ENCODE measurements around the gene NHP2.
A peak's percentile ranks its signal among the peaks of the same experiment; 100 is the strongest.
"Not testable (repeated sequence)": the region's sequence is repeated elsewhere in the genome, so short reads cannot be mapped to it uniquely, and the experiment has no call there.

The NHP2 gene

GRCh38 chr5:178141550-178141949, 12.1 kb downstream of the NHP2 start:
- POLR2A ChIA-PET (ENCODE audit: low non-redundant PET): no interaction called here
- H3K27ac ChIP-seq: no peak overlapping the region
- CTCF ChIA-PET: interaction anchor here (1.0 to 9.3 kb wide), 3 partner anchors 65 to 66 kb away, joined by 5 to 175 read pairs (median 6); no protein-coding TSS in a partner anchor
- no peak for TF ChIP-seq CTCF (conservative IDR thresholded peaks at IDR 0.05; ENCODE audit: low read depth)
- DNase-seq (ENCODE audit: low spot score): no peak

- POLR2A ChIA-PET (ENCODE audit: low non-redundant PET): interaction anchor here (1.0 kb wide), 1 partner anchor 16 kb away, joined by 3 read pairs; the partner anchor contains the start of gene NHP2
Measured at GRCh38 chr5:178137991-178138390, 15.7 kb downstream of the NHP2 start.

GRCh38 chr5:178136990-178137389, 16.7 kb downstream of the NHP2 start:
- TF ChIP-seq CTCF (conservative IDR thresholded peaks at IDR 0.05; ENCODE audit: low read depth): no peak
- ChIA-PET POLR2A (ENCODE audit: low non-redundant PET) (no interaction called here), CTCF (interaction anchor here (2.0 to 4.4 kb wide), 2 partner anchors 16 to 61 kb away, joined by 5 to 28 read pairs; no protein-coding TSS in a partner anchor)
- no peak overlapping the region; the same call in 1 of the 2 replicates for H3K27ac ChIP-seq
- DNase-seq (ENCODE audit: low spot score): no peak

More at GRCh38 chr5:178137991-178138390, 15.7 kb downstream of the NHP2 start:
- no peak for TF ChIP-seq CTCF (conservative IDR thresholded peaks at IDR 0.05; ENCODE audit: low read depth)
- H3K27ac ChIP-seq: no peak overlapping the region
- CTCF ChIA-PET: interaction anchor here (2.0 to 4.4 kb wide), 2 partner anchors 17 to 62 kb away, joined by 5 to 28 read pairs; no protein-coding TSS in a partner anchor
- DNase-seq (ENCODE audit: low spot score): no peak

GRCh38 chr5:178131446-178131996, 22.2 kb downstream of the NHP2 start:
- TF ChIP-seq CTCF (conservative IDR thresholded peaks at IDR 0.05; ENCODE audit: low read depth): no peak
- no peak for DNase-seq (ENCODE audit: low spot score)
- peak overlapping the region; percentile 92 for H3K27ac ChIP-seq
- CTCF ChIA-PET: interaction anchor here (0.6 to 1.2 kb wide), 4 partner anchors 13 to 959 kb away, joined by 3 to 6 read pairs (median 4); no protein-coding TSS in a partner anchor
- POLR2A ChIA-PET (ENCODE audit: low non-redundant PET): interaction anchor here (0.6 to 2.0 kb wide), 3 partner anchors 10 to 561 kb away, joined by 4 to 8 read pairs (median 4); no protein-coding TSS in a partner anchor

- CTCF ChIA-PET: interaction anchor here (0.6 to 0.8 kb wide), 2 partner anchors 23 to 140 kb away, joined by 3 to 6 read pairs; partner anchors contain the start of gene NHP2
- no peak for TF ChIP-seq CTCF (conservative IDR thresholded peaks at IDR 0.05; ENCODE audit: low read depth)
- H3K27ac ChIP-seq: peak within 1 kb of the TSS; percentile 92
- DNase-seq (ENCODE audit: low spot score): peak; percentile 94
- POLR2A ChIA-PET (ENCODE audit: low non-redundant PET): interaction anchor here (0.6 to 2.0 kb wide), 3 partner anchors 9 to 560 kb away, joined by 4 to 8 read pairs (median 4); no protein-coding TSS in a partner anchor
Measured at GRCh38 chr5:178130576-178131445, 22.9 kb downstream of the NHP2 start, which contains the start of gene RMND5B. Gene RMND5B, plus strand, starts transcription at chr5:178131014. Its CDS starts 7,106 bp downstream, at chr5:178138120.

GRCh38 chr5:178130234-178130575, 23.5 kb downstream of the NHP2 start:
- not testable (repeated sequence) for DNase-seq (ENCODE audit: low spot score)
- H3K27ac ChIP-seq: peak overlapping the region; percentile 92
- ChIA-PET POLR2A (ENCODE audit: low non-redundant PET) (interaction anchor here (0.6 kb wide), 1 partner anchor 20 kb away, joined by 3 read pairs; no protein-coding TSS in a partner anchor), CTCF (interaction anchor here (0.6 to 0.8 kb wide), 2 partner anchors 24 to 139 kb away, joined by 3 to 6 read pairs; partner anchors contain the start of gene NHP2)
